Stimulated activated CD4-positive, alpha-beta T cell treated with anti-CD3 and anti-CD28 coated beads, Interleukin-1b, Interleukin-23, amount 100 ng/mL, for 1 hour (primary cell): ENCODE results near the gene ASPDH.
"Not testable (repeated sequence)": the region's sequence is repeated elsewhere in the genome, so short reads cannot be mapped to it uniquely, and the experiment has no call there.

Source experiments
- DNase-seq, 2 donors: peaks; one replicate each; pipeline ENCODE4 v3.0.0-alpha.2; 2020; ENCODE audit warnings: low read depth in 2 of 2

ASPDH gene

DNA sequence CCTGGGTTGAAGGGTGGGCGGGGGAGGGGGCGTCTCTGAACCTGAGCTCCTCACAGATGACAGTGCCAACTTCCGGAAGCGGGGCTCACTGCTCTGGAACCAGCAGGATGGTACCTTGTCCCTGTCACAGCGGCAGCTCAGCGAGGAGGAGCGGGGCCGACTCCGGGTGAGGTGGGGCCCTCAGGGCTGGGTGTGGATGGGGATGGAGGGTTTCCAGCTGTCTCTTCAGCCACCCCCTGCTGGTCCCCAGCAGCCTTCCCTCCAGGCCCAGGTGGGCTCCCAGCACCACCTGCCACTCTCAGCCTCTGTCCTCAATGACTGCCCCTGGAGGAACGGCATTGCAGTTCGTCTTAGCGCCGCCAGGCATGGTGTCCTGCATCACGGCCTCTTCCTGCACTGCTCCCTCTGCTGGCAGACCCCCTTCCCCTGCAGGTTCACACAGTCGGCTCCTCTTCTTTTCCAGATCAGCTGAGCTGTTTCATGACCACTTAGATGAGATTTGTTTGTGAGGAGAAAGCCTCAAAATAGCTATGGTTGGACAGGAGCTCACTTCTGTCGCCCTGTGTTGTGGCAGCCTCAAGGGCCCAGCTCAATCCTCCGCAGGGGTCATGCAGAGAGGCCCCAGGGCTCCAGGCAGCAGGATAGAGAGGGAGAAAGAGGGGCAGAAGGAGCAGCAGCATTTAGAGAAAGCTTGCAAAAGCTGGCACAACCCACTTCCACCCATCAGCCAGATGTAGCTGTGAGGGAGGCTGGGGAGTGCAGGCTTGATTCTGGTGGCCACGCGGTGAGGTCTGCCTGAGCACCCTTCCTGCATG, 34.6 kb downstream of the ASPDH start:
- DNase-seq = no peak

DNA sequence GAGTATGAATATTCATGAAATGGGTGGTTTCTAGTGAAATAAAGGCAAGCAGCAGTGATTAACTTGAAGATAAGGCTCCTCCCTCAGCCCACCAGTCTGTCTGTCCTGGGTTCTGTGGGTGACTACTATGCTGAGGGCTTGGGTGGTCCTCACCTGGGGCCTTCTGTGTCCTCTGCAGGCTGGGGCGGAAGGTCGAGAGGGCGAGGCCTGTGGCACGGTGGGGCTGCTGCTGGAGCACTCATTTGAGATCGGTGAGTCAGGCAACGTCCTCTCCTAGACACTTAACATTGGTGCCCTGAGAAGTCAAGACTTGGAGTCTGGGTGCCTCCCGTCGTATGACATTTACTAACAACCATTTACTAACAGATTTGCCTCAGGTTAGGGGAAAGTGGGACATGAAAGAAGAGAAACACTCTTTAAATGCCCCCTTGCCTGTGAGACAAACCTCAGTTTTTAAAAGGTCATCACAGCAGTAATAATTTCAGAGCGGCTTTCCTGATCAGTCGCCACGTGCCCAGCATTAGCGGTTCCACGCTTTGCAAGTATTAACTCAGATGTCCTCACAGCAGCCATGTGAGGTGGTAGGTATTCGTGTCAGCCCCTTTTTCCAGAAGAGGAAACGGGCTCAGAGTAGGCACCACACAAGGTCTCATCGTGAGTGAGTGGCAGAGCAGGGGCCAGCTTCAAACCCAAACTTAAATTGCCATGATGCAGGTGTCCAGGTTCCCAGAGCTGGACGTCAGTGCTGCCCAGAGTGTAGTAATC, 35.8 kb downstream of the ASPDH start:
- no peak for DNase-seq

DNA sequence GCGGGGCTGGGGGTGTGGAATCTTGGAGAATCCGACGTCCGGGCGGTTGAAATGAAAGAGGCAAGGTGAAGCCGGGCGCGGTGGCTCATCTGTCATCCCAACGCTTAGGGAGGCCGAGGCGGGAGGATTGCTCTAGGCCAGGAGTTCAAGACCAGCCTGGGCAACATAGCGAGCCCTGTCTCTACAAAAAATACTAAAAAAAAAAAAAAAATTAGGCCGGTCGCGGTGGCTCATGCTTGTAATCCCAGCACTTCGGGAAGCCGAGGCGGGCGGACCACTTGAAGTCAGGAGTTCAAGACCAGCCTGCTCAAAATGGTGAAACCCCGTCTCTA, 36.8 kb downstream of the ASPDH start:
- no peak for DNase-seq

DNA sequence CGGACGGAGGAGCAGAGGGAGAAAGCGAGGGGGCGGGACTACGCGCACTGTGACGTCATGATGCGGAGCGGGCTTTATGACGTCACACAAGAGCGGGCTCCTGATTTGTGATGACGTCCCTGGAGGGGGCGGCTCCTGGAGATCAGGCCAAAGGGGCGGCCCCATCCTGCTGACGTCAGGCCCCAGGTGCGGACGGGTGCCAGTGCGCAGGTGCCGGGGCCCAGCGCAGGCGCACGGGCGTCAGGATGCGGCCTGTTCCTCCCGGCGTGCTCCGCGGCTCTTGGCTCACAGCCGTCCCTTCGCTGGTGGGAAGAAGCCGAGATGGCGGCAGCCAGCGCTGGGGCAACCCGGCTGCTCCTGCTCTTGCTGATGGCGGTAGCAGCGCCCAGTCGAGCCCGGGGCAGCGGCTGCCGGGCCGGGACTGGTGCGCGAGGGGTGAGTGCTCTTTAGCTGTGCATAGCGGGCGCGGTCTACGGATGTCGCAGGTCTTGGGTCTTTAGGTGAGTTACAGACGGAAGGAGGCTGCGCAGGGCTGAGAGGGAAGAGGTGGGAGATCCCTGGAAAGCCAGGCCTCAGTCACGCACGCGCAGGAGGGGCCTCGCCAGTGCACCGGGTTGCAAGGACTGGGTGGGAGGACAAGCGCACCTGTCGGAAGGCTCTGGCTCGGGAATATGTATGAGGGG, 37.3 kb downstream of the ASPDH start, which contains the start of the genes EMC10 and GARIN5A:
Gene EMC10, plus strand, starts transcription at position 284 of the 683 bp plus-strand sequence. Its CDS starts 38 bp downstream, at position 322.
Gene GARIN5A, minus strand, starts transcription at position 625 of the 683 bp plus-strand sequence. Its CDS starts 460 bp downstream, at position 165.
- DNase-seq = peak; percentile 79 to 83

DNA sequence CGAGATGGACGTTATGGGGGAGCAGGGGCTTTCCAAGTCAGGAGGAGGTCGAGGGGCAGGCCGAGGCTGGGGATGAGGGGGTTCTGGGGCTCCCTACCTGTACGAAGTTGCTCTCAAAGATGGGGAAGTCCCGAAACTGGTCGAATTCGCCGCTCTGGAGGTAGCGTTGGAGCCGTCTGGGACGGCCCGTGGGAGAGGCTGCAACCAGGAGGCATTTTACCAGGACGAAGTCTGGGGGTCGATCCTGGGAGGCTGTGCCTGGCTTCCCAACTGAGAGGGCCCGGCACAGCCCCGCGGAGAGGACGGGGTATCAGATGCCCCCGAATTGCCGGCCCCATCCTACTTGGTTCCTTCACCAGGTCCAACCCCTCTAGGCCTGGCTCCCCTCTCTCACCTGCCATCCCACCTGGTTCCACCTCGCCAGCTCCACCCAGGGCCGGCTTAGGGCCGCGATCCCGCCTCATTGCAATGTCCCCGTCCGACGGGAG, 37.9 kb downstream of the ASPDH start:
- DNase-seq = no peak

DNA sequence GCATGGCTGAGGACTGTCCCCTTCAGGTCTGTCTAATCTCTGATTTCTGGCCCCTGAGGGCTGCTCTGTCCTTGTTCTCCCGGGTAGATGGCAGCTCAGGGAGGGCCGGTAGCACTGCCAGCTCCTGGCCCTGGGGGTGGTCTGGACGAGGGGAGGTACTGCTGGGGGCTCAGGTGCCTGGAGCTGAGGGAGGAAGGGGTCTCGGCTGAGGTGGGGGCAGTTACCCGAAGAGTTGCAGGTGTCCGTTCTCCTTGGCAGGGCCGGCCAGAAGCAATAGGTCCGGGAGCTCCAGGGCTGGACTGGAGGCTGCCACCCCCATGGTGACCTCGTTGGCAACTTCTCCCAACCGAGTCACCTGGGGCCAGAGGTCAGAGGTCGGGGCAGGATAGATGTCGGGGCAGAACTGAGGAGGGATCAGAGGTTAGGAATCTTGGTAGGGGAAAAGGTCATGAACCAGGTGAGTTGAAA, 38.6 kb downstream of the ASPDH start:
- no peak for DNase-seq

DNA sequence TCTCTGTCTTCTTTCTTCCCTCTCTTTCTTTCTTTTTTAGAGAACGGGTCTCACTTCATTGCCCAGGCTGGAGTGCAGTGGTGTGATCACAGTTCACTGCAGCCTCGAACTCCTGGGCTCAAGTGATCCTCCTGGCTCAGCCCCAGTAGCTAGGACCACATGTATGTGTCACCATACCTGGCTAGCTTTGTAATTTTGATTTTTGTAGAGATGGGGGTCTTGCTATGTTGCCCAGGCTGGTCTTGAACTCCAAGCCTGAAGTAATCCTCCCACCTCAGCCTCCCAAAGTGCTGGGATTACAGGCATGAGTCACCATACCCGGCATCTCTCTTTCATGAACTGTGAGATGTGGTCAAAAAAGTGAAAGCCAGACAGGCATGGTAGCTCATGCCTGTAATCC, 40.4 kb downstream of the ASPDH start:
- DNase-seq = not testable (repeated sequence)

DNA sequence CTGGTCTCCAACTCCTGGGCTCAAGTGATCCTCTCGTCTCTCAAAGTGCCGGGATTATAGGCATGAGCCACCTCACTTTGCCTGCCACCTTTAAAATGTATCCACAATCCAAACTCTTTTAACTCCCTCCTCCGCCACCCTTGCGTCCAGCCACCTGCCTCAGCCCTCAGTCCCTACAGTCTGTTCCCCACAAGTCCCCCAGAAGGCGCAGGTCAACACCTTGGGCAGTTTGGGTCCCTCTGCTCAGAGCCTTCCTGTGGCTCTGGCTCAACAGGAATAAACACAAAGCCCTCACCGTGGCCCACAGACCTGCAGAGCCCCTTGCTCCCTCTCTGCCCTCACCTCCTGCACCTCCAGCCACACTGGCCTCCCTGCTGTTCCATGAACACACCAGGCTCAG, 44.9 kb downstream of the ASPDH start:
- DNase-seq = no peak

DNA sequence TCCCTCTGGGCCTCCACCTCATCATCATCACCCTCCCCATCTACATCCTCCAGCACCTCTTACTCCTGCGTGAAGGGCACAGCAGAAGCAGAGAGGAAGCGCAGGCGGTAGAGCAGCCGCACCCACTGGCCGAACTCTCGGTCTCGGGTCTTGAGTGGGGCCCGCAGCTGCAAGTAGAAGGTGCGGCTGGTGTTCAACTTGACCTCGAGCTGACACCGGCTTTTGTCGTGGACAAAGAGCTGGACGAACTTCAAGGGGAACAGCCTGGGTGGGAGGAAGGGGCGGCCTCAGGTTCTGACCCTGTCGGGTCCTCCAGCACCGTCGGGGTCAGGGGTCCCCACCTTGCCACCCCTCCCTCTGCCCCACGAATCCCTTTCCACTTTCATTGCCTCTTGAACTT, 46.1 kb downstream of the ASPDH start:
- no peak for DNase-seq

DNA sequence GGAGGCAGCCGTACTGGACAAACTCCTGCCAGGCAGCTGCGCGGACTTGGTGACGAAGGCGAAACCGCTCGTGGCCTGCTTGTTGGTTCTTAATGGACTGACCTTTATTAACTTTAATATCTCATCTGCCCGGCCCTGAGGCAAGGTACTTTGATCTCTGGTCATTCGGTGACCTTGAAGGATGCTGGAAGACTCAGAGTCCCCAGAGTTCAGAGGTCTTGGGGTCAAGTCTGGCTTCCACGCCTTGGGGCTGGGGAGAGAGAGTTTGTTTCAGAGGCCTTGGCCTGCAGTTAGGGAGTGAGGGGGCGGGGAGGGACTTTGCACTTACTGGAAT, 47.0 kb downstream of the ASPDH start:
- no peak for DNase-seq

DNA sequence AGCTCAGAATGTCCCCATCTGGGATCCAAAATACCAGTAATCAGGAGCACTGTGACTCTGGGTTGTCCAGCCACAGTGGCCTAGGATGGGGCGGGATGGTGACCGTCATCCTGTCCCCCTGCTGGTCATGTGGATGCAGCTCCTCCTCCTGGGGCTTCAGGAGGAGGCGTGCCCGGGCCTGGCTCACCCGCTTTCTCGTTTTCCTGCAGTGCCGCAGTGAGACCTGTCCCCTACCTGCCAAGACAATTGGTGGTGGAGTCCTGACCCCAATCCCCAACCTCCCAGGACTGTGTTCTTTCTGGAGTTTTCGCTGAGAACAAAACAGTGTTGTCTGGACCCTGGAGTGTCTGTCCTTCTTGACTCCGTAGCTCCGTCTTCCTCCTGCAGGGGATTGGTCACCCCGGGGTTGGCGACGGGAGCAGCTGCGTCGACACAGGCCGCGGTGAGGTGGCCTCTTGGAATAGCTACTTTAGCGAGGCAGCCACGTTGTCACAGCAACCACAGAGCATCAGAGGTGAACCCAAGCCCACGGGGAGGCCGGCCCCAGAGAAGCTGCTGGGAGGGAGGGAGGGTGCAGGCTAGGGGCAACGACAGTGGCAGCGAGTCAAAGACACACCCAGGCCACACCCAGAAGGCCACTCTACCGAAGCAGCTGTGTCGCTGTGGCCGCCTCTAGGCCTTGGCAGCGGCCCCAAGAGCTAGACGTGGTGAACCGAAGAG, 47.6 kb downstream of the ASPDH start:
- DNase-seq = no peak

DNA sequence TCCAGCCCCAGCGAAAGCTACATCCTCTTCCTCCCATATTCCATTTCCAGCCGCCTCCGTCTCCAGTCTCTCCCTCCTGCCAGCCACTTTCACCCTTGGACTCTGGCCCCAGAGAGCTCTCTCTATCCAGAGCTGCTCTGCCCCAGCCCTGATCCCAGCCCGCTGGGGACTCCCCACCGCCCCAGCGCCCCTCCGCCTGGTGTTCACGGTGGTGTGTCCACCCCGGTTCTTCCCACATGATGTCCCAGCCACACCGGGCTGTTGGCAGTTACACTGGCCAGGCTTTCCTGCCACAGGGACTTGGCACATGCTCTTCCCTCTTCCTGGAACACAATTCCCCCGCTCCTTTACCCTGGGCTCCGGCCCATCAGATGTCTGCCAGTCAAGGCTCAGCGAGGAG, 48.7 kb downstream of the ASPDH start:
- no peak for DNase-seq

DNA sequence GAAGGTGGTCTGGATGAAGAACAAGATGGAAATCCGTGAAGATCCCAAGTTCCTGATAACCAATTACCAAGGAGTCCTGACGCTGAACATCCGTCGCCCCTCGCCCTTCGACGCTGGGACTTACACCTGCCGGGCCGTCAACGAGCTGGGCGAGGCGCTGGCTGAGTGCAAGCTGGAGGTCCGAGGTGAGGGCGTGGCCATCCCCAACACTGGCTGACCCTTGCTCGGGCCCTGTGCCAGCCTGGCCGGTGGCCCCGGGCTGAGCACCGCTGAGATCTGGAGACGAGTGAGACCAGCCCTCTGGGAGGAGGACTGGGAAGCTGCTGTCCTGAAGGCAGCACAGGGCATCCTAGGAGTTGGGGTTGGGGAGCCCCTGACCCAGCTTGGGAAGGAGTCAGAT, 49.4 kb downstream of the ASPDH start:
- DNase-seq = no peak

DNA sequence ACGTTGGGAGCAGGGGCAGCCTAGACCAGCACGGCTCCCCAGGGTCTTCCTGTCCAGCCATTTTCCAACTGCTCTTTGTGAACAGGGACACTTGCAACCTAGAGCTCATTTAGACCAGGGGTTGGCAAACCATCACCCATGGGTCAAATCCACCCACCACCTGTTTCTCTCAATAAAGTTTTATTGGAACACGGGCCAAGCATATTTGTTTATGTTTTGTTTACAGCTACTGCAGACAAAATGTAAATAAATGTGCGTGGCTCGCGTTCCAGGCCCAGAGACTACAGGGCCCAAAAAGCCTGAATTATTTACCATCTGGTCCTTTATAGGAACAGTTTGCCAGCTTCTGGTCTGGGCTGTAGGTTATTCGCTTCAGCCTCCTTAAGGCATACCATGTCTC, 50.7 kb downstream of the ASPDH start:
- DNase-seq = no peak
